NB4 (cell line): Measurements from ENCODE around the gene RELB.

Experiments
- DNase-seq: peaks from one replicate; pipeline ENCODE4 v3.0.0; 2010; ENCODE audit warnings: low read depth
- H3K4me3 ChIP-seq: one replicate; pipeline ENCODE4 v1.5.1; 2011; ENCODE audit warnings: mild to moderate bottlenecking, low read depth, low read length, moderate library complexity
- CTCF ChIP-seq: IDR thresholded peaks from one replicate; pipeline ENCODE4 v1.5.1; 2012; ENCODE audit warnings: low read depth, low read length
- MAX ChIP-seq: IDR thresholded peaks from 2 replicates; pipeline ENCODE4 v1.6.1; 2011; ENCODE audit warnings: low read depth, low read length
- MYC ChIP-seq: IDR thresholded peaks from 2 replicates; pipeline ENCODE4 v1.6.1; 2011; ENCODE audit warnings: low read depth, low read length
- POLR2A ChIP-seq: IDR thresholded peaks from 2 replicates; pipeline ENCODE4 v1.6.1; 2011; ENCODE audit warnings: mild to moderate bottlenecking; ENCODE audit not compliant: insufficient read length; ENCODE audit errors: extremely low read depth

The RELB gene

GRCh38 chr19:45037393-45038169 is 36.3 kb downstream of the RELB start:
- TF ChIP-seq MAX (no peak), MYC (no peak), POLR2A (no peak), CTCF (no peak)
- DNase-seq, result no peak
- H3K4me3 ChIP-seq, result no peak overlapping the region

- peak; percentile 83 for DNase-seq
These were observed 37.9 kb downstream of the RELB start, which contains the start of gene CLASRP for GRCh38 chr19:45038931-45039893. Gene CLASRP, plus strand, starts transcription at chr19:45039045. Its CDS starts 1,168 bp downstream, at chr19:45040213.

GRCh38 chr19:45040059-45040771 is 39.0 kb downstream of the RELB start:
- H3K4me3 ChIP-seq, result peak overlapping the region; percentile 75
- no peak for TF ChIP-seq POLR2A
- TF ChIP-seq MAX, result no peak
- TF ChIP-seq CTCF, result no peak
- TF ChIP-seq MYC, result no peak
- peak; percentile 28 for DNase-seq

More at GRCh38 chr19:45038931-45039893, 37.9 kb downstream of the RELB start, which contains the start of gene CLASRP:
- peak within 1 kb of the TSS; percentile 75 for H3K4me3 ChIP-seq
- TF ChIP-seq POLR2A (peak; percentile 80), MAX (peak; percentile 42), CTCF (no peak), MYC (peak; percentile 61)

- no peak for DNase-seq
- H3K4me3 ChIP-seq, result no peak overlapping the region
- no peak for TF ChIP-seq CTCF
- no peak for TF ChIP-seq MYC
- no peak for TF ChIP-seq POLR2A
- no peak for TF ChIP-seq MAX
These were observed 39.9 kb downstream of the RELB start for GRCh38 chr19:45041125-45041524.

GRCh38 chr19:45045671-45046353 is 44.5 kb downstream of the RELB start:
- H3K4me3 ChIP-seq, result no peak overlapping the region
- no peak for DNase-seq
- TF ChIP-seq MAX, result no peak
- TF ChIP-seq POLR2A, result no peak
- TF ChIP-seq CTCF, result no peak
- TF ChIP-seq MYC, result no peak
